Immature natural killer cell (primary cell): Measurements from ENCODE around the gene ENDOD1. TPM values are rescaled to one million over a fixed set of nuclear protein-coding genes. Genes with fewer than 3 reads are reported as not detected.
A peak's percentile ranks its signal among the peaks of the same experiment; 100 is the strongest.

Source experiments
- DNase-seq, 3 donors: peaks; one replicate each; pipeline ENCODE4 v3.0.0; 2022; ENCODE audit warnings: mixed read lengths in 1 of 3
- H3K27ac Mint-ChIP-seq, 6 donors: one replicate each; pipeline ENCODE4 v1.8.0; 2020; ENCODE audit warnings: mixed read lengths in 6 of 6, mild to moderate bottlenecking in 5 of 6, inconsistent platforms in 4 of 6, moderate library complexity in 3 of 6
- H3K27me3 Mint-ChIP-seq, 3 donors: one replicate each; pipeline ENCODE4 v1.8.0; 2020 to 2021; ENCODE audit warnings: low read depth in 3 of 3, mild to moderate bottlenecking in 3 of 3, mixed read lengths in 3 of 3, moderate library complexity in 3 of 3, inconsistent platforms in 1 of 3
- H3K36me3 Mint-ChIP-seq, 3 donors: one replicate each; pipeline ENCODE4 v1.8.0; 2020; ENCODE audit warnings: mixed read lengths in 3 of 3, inconsistent platforms in 2 of 3, mild to moderate bottlenecking in 2 of 3
- H3K4me1 Mint-ChIP-seq, 2 donors: one replicate each; pipeline ENCODE4 v1.8.0; 2020; ENCODE audit warnings: inconsistent platforms in 2 of 2, mild to moderate bottlenecking in 2 of 2, mixed read lengths in 2 of 2, moderate library complexity in 1 of 2
- H3K4me3 Mint-ChIP-seq, 5 donors: one replicate each; pipeline ENCODE4 v1.8.0; 2020; ENCODE audit warnings: mild to moderate bottlenecking in 5 of 5, mixed read lengths in 5 of 5, inconsistent platforms in 3 of 5, moderate library complexity in 3 of 5
- H3K9me3 Mint-ChIP-seq, 6 donors: one replicate each; pipeline ENCODE4 v1.8.0; 2020; ENCODE audit warnings: mild to moderate bottlenecking in 6 of 6, mixed read lengths in 6 of 6, inconsistent platforms in 4 of 6, moderate library complexity in 3 of 6
- polyA plus RNA-seq, 3 donors: library from polyadenylated mRNA; unstranded; fragments of 300-500 nt; fragmentation: Illumina TruSeq; gene quantifications; one replicate each; pipeline ENCODE4 v1.2.3, GENCODE V29; 2021

ENDOD1 gene
- polyA plus RNA-seq, 3 donors from 2014 or later: 12.6 to 17.2 (median 15.1) TPM

DNA sequence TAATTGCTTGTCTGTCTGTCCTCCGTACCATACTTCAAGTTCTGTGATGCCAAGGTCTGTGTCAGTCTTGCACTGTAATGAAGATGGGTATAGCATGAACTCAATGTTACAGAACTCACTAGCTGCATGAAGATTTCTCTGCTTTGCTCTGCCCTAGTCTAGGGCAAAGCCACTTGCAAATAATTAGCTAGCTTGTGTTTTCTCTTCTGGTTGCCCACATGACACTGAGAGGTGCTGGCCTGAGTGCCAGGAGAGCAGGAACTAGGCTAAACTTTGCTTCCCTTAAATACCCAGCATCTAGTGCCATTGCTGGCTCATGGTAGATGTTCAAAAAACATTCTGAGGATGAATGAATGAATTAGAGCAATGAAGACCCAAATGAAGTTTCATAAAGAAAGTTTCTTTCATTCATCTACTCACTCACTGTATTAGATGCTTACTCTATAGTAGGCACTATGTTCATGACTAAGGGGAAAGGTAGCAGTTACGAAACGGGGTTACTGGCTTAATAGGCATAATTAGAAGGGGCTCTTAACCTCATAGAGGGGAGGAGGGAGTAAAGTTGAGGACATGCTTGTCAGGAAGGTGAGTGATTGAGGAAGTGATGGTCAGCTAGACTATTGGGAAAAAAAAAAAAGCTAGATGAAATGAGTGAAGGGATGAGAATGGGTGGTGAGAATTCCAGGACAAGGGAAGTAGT, 4.4 kb upstream of the ENDOD1 start:
- Mint-ChIP-seq H3K4me3 (no peak overlapping the region), H3K36me3 (no peaks in the 10 kb centered on the region), H3K9me3 (no peaks in the 10 kb centered on the region), H3K27me3 (peaks cover 4 to 8% (median 7%) of the 10 kb centered on the region in 3 donors), H3K27ac (peak overlapping the region in 1 of 6 donors; percentile 66), H3K4me1 (peaks cover 14 to 15% of the 10 kb centered on the region in 2 donors)
- DNase-seq: no peak

DNA sequence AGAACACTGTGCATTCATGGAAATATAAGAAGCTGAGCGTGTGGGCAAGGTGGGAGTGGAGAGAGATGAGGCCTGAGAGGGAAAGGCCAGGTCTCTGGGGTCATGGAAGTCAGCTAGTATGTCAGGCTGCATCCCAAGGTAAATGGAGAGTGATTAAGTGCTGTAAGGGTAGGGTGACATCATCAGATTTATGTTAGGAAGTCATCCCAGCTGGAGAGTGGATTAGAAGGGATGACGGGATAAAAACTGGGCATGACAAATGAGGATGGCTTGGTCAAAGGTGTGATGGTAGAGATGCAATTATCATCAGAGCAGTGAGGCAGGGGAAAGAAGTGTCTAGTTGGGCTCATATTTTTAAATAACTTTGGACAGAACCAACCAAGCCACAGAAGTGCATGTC, 3.5 kb upstream of the ENDOD1 start:
- DNase-seq: no peak
- peaks cover 4 to 10% (median 5%) of the 10 kb centered on the region in 3 donors for H3K27me3 Mint-ChIP-seq
- peaks cover 23 to 24% of the 10 kb centered on the region in 2 donors for H3K4me1 Mint-ChIP-seq
- no peak overlapping the region for H3K4me3 Mint-ChIP-seq
- no peaks in the 10 kb centered on the region for H3K9me3 Mint-ChIP-seq
- no peaks in the 10 kb centered on the region for H3K36me3 Mint-ChIP-seq
- peak overlapping the region in 2 of 6 donors; percentile 51 to 86 for H3K27ac Mint-ChIP-seq

DNA sequence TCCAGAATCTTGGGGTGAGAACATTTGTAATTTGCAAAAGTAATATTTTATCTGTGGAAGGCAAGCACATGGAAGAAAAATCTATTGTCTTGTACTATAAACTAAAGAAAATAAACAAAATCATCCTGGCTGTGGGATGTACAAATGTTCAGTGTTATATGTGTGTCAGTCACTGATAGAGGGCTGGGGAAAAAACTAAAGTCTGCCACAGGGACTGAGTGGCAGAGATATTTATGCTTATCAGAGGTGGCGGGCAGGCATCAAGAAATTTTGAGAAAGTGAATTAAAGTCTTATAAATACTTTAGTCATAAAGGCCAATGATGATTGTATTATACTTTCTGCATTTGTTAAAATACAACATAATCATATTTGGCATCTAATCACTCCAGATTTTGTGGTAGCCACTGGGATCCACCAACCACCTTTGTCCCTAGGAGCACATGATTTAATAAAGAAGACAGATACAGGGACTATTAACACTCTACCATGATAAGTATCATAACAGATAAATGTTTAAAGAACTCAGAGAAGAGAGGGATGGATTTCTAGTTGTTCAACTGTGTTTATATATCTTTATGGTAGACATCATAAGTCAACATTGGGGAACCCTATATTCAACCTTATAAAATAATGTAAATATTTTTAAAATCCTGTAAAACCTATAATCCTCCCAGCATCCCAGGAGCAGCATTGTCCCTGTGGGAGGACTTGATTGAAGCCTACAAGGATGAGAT, 2.6 kb upstream of the ENDOD1 start:
- Mint-ChIP-seq H3K9me3 (no peaks in the 10 kb centered on the region), H3K36me3 (peaks cover 0 to 2% (median 0%) of the 10 kb centered on the region in 3 donors), H3K27ac (peak overlapping the region in 4 of 6 donors; percentile 11 to 79 (median 50)), H3K4me3 (no peak overlapping the region), H3K4me1 (peaks cover 29 to 32% of the 10 kb centered on the region in 2 donors), H3K27me3 (peaks cover 4 to 10% (median 5%) of the 10 kb centered on the region in 3 donors)
- no peak for DNase-seq

DNA sequence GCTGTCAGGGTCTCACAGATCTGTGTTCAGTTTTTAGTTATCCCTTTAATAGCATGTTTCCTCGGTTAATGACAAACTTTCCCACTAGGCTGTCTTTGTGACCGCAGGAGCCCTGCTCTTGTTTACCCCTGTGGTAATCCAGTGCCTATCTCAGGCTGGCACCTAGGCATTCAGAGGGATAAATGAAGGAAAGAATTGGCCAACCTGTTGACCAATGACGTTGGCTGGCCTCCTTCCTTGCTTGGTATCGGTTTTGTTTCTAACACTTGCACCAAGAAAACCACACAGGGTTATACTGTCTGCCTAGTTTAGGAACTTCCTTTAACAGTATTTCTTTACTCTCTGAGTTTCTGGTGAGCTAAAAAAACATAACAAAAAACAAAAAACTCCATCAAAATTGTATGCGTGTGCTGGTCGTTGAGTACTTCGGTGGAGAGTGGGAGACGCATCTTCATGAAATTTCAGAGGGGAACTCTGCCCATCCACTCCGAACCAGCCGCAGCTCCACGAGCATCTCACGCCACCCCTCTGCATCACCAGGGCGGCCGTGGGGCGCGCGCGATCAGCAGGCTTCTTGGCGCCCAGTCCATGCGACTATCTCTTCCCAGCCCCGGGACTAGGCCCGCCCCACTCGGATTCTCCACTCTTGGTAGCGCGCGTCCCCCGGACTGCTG, 563 bp upstream of the ENDOD1 start:
- DNase-seq: peak; percentile 71 to 73 (median 72)
- peaks cover 4 to 5% (median 4%) of the 10 kb centered on the region in 3 donors for H3K27me3 Mint-ChIP-seq
- H3K27ac Mint-ChIP-seq: peak overlapping the region; percentile 95 to 99 (median 97)
- H3K36me3 Mint-ChIP-seq: peaks cover 0 to 5% (median 0%) of the 10 kb centered on the region in 3 donors
- peak overlapping the region; percentile 89 to 97 (median 95) for H3K4me3 Mint-ChIP-seq
- H3K9me3 Mint-ChIP-seq: no peaks in the 10 kb centered on the region
- peaks cover 33 to 46% of the 10 kb centered on the region in 2 donors for H3K4me1 Mint-ChIP-seq

DNA sequence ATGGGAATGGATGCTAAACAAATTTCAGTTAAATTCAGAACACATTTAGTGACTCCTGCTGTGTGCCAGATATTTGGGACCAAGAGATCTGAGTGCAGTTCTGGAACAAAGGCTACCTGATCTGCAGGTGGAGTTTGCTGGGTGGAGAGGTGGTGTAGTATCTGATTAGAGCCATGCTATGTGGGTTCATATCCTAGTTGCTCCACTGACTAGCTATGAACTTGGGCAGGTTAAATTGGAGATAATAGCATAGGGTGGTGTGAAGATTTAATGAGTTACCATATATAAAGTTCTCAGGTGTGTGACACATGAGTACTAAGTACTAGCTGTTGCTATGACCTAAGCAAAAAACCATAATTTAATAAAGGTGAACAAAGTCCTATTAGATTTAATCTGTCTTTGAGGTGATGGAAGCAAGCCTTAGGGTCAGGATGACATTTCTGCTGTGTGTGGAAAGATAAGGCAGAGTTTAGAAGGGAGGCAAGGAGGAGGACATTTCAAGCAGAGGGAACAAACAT, 2.1 kb downstream of the ENDOD1 start:
- Mint-ChIP-seq H3K27me3 (peaks cover 2 to 5% (median 4%) of the 10 kb centered on the region in 3 donors), H3K4me3 (peak overlapping the region; percentile 4 to 94 (median 90)), H3K9me3 (no peaks in the 10 kb centered on the region), H3K36me3 (peaks cover 0 to 5% (median 0%) of the 10 kb centered on the region in 3 donors), H3K4me1 (peaks cover 35 to 54% of the 10 kb centered on the region in 2 donors), H3K27ac (peak overlapping the region in 3 of 6 donors; percentile 31 to 58 (median 57))
- no peak for DNase-seq

DNA sequence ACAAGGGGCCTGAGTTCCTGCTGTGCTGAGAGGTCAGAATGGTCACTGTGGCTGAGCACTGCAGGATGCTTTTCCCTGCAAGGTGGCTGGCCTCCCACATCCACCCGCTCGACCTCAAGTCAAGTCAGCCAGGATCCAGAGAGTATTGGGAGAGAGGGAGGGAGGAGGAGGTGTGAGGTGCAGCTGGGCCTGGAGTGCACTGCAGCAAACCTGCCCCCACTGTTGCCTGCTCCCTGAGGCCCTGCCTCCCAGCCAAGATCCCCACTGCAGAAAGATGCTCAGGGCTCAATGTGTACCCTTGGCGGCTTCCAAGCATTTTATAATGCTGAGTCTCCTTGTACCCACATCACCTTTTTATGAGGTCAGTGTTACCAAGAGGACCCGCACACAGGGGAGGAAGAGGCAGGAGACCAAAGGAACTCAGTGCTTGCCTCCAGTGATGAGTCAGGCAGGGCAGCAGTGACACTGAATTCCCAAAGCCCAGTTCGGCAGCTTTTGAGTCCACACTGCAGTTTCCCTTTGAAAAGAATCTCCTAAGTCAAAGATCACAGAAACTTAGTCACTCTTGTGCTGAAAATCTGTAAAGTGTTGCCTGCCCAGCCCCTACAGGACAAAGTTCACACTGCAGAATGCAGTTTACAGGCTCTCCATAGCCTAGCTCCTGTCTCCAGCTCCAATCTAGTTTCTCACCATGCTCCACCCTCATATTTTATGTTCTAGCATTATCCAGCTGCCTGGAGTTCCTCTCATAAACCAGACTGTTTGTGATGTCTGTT, 3.1 kb downstream of the ENDOD1 start:
- H3K4me3 Mint-ChIP-seq: peak overlapping the region in 2 of 5 donors; percentile 11 to 18
- peak overlapping the region in 1 of 6 donors; percentile 55 for H3K27ac Mint-ChIP-seq
- H3K4me1 Mint-ChIP-seq: peaks cover 39 to 54% of the 10 kb centered on the region in 2 donors
- H3K36me3 Mint-ChIP-seq: peaks cover 0 to 5% (median 0%) of the 10 kb centered on the region in 3 donors
- H3K27me3 Mint-ChIP-seq: peaks cover 2 to 5% (median 4%) of the 10 kb centered on the region in 3 donors
- no peaks in the 10 kb centered on the region for H3K9me3 Mint-ChIP-seq
- DNase-seq: peak in 2 of 3 donors; percentile 10 to 11

DNA sequence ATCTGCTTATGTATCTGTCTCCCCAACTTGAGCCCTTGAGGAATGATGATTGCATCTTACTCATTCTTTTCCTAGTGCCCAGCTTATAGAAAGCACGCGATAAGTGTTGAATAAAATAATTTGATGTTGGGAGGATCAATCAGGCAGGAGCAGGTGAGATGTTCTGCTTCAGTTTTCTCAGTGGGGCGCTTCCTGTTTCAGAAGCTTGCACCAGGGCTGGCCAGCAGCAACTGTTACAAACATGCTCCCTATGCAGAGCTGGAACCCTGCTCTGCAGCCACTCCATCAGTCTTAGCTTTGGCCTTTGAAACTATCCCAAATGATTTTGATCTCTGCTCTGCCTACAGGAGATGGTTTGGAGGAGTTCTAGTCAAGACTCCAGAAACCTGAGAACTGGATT, 3.9 kb downstream of the ENDOD1 start:
- no peak for DNase-seq
- peak overlapping the region in 1 of 6 donors; percentile 55 for H3K27ac Mint-ChIP-seq
- H3K9me3 Mint-ChIP-seq: no peaks in the 10 kb centered on the region
- H3K4me3 Mint-ChIP-seq: peak overlapping the region in 1 of 5 donors; percentile 11
- H3K27me3 Mint-ChIP-seq: peaks cover 2 to 5% (median 4%) of the 10 kb centered on the region in 3 donors
- peaks cover 0 to 5% (median 0%) of the 10 kb centered on the region in 3 donors for H3K36me3 Mint-ChIP-seq
- H3K4me1 Mint-ChIP-seq: peaks cover 36 to 51% of the 10 kb centered on the region in 2 donors

DNA sequence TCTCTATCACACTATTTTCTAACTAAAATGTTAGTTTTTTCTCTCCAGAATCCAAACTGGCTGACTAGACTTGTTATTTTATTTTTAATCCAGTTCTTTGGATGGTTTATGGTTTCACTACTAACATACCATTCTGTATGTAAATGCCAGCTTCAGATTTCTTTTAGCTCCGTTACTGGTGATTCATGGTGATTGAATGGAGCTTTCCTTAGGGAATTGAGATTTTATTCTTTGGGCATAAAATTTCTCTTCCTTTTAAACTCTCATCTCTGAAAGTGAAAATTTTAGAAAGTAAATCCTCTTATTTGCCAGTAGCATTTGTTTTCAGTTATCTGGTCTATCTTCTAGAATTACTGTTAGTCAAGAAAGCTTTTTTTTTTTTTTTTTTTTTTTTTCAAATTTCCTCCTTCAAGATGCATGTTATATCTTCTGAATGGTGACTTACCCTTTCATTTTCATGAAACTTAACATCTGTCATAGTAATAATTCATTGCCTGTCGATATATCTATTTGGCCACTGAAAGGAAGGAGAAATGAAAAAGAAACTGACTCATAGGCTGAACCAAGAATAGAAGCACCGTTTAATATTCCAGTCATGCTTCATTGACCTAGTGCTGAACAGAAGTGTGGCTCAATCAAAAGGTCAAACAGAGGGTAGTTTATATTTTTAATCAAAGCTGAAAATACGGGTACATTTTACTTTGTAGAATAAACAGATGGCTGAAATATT, 6.4 kb downstream of the ENDOD1 start:
- H3K36me3 Mint-ChIP-seq: peaks cover 0 to 5% (median 3%) of the 10 kb centered on the region in 3 donors
- H3K27me3 Mint-ChIP-seq: no peaks in the 10 kb centered on the region
- no peak overlapping the region for H3K27ac Mint-ChIP-seq
- DNase-seq: no peak
- H3K9me3 Mint-ChIP-seq: no peaks in the 10 kb centered on the region
- H3K4me1 Mint-ChIP-seq: peaks cover 23 to 43% of the 10 kb centered on the region in 2 donors
- H3K4me3 Mint-ChIP-seq: no peak overlapping the region

DNA sequence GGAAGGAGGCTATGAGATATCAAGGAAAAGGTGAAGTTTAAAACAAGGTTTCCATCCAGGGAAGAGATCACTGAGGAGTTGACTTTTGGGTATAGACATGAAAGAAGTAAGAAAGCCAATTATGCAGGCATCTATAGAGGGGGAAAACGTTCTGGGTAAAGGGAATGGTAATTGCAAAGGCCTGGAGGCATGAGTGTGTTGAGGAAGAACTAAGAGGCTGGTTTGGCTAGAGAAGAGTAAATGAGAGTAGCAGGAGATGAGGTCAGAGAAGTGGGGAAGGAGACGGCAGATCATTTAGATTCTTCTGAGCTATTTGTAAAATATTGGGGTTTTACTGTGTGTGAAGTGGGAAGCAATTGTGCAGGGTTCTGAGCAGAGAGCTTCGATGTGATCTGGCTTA, 7.6 kb downstream of the ENDOD1 start:
- no peak overlapping the region for H3K27ac Mint-ChIP-seq
- H3K9me3 Mint-ChIP-seq: no peaks in the 10 kb centered on the region
- DNase-seq: no peak
- H3K27me3 Mint-ChIP-seq: no peaks in the 10 kb centered on the region
- peaks cover under 1 to 6% (median 3%) of the 10 kb centered on the region in 3 donors for H3K36me3 Mint-ChIP-seq
- peaks cover 16 to 31% of the 10 kb centered on the region in 2 donors for H3K4me1 Mint-ChIP-seq
- no peak overlapping the region for H3K4me3 Mint-ChIP-seq

DNA sequence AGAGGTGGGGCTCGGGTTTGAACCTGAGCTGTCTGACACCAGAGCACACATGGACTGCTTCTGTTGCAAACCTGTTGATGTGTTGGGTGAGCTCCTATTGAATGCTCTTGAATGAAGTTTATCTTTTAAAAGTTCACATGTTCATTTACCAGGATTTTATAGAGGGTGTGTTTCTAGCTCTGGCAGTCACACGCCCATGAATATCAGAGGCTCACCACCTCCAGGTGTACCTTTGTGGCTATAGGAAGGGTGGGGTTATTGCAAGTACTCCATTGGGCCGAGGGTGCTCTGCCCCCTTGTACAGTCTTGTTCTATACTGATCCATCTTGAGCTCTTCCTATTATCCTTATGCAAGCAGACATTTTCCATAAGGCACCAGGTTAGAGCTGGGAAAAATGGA, 9.2 kb downstream of the ENDOD1 start:
- no peak overlapping the region for H3K27ac Mint-ChIP-seq
- no peak overlapping the region for H3K4me3 Mint-ChIP-seq
- H3K36me3 Mint-ChIP-seq: peaks cover 0 to 6% (median 3%) of the 10 kb centered on the region in 3 donors
- H3K9me3 Mint-ChIP-seq: no peaks in the 10 kb centered on the region
- H3K27me3 Mint-ChIP-seq: no peaks in the 10 kb centered on the region
- DNase-seq: no peak
- peaks cover 13 to 19% of the 10 kb centered on the region in 2 donors for H3K4me1 Mint-ChIP-seq

DNA sequence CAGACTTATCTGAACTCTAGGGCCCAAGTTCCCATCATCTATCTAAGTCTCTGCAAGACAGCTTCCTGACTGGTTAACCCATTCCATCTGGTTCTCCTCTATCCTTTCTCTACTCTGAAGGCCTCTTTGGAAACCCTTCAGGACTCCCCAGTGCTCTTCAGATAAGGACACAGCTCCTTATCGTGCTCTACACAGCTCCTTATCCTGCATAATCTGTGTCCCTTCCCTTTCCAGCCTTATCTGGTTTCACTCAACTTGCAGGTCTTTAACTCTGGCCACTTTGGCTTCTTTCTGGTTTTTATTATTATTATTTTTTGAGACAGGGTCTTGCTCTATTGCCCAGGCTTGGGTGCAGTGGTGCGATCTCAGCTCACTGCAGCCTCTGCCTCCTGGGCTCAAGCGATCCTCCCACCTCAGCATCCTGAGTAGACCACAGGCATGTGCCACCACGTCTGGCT, 10.6 kb downstream of the ENDOD1 start:
- no peak for DNase-seq
- Mint-ChIP-seq H3K36me3 (peaks cover 0 to 6% (median 3%) of the 10 kb centered on the region in 3 donors), H3K27me3 (no peaks in the 10 kb centered on the region), H3K4me1 (peaks cover 13 to 18% of the 10 kb centered on the region in 2 donors), H3K9me3 (no peaks in the 10 kb centered on the region), H3K4me3 (no peak overlapping the region), H3K27ac (peak overlapping the region in 1 of 6 donors; percentile 46)

DNA sequence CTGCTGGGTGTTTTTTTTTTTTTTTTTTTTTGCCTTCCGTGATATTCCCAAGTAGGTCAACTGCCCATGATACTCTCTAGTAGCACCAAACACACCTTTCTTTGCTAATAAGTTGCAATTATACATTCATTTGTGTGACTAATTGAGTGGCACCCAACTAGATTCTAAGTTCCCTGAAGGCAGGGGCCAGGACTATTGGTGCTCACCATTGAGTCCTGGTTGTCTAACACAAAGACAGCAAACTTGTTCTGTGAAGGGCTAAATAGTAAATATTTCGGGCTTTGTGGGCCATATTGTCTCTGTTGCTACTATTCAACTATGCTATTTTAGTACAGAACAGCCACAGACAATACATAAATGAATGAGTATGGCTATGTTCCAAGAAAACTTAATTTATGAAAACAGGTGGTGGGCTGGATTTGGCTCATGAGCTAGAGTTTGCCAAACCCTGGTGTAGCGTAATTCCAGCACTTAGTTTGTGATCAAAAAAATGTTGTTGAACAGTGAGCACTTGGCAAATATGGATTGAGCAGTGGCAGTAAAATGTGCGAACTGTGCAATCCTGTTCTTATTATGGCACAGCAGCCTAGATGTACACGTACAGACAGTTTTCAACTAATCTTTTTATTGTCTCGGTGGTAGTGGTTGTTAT, 11.3 kb downstream of the ENDOD1 start:
- no peak for DNase-seq

More for the DNA sequence above, 11.3 kb downstream of the ENDOD1 start:
- Mint-ChIP-seq H3K4me1 (peaks cover 13 to 16% of the 10 kb centered on the region in 2 donors), H3K27ac (no peak overlapping the region), H3K27me3 (no peaks in the 10 kb centered on the region), H3K4me3 (no peak overlapping the region), H3K36me3 (peaks cover 0 to 6% (median 3%) of the 10 kb centered on the region in 3 donors), H3K9me3 (no peaks in the 10 kb centered on the region)
